PC-3 (cell line): Measurements from ENCODE around the gene CNIH2. TPM values are rescaled to one million over a fixed set of nuclear protein-coding genes. Genes with fewer than 3 reads are reported as not detected.

Source experiments
- ATAC-seq: fragments of 200-7000 bp; cut with Tn5 transposase; 2 replicates; pipeline ENCODE4 v1.9.1; 2020; ENCODE audit warnings: mild to moderate bottlenecking, moderate library complexity
- BruUV-seq: library from RNA; stranded (reverse); fragments of 400-500 nt; replicated peaks from 2 replicates; lab custom pipeline; 2021; lab: Mats Ljungman, UMichigan
- CTCF ChIA-PET: fragments of 300-600 bp; sonication (Branson Sonifier 250); formaldehyde crosslinking; loops from one replicate; lab custom pipeline; 2022; ENCODE audit warnings: antibody characterized with exemption; lab: Charles Lee
- POLR2A ChIA-PET: fragments of 300-600 bp; sonication (Branson Sonifier 250); formaldehyde crosslinking; loops from one replicate; lab custom pipeline; 2022; ENCODE audit warnings: antibody characterized with exemption; ENCODE audit not compliant: unreplicated experiment; lab: Charles Lee
- DNase-seq: peaks from one replicate; pipeline ENCODE4 v3.0.0-alpha.2; 2015
- H2AFZ ChIP-seq: fragments of 300-600 bp; sonication (generic); 2 replicates; pipeline ENCODE4 v1.6.0; 2016; ENCODE audit warnings: antibody characterized with exemption, low read length
- H3F3A ChIP-seq: fragments of 300-600 bp; sonication (generic); one replicate; pipeline ENCODE4 v1.6.0; 2017; ENCODE audit warnings: antibody characterized with exemption, low read length, control low read depth, mild to moderate bottlenecking; ENCODE audit not compliant: unreplicated experiment
- H3K27ac ChIP-seq: fragments of 300-600 bp; sonication (generic); 2 replicates; pipeline ENCODE4 v1.5.1; 2016; ENCODE audit warnings: mild to moderate bottlenecking, low read length
- H3K27me3 ChIP-seq: fragments of 300-600 bp; sonication (generic); 2 replicates; pipeline ENCODE4 v1.6.1; 2016; ENCODE audit warnings: low read length, mixed read lengths
- H3K36me3 ChIP-seq: fragments of 300-600 bp; sonication (generic); 2 replicates; pipeline ENCODE4 v1.6.1; 2016; ENCODE audit warnings: low read depth, mixed run types, low read length, mixed read lengths
- H3K4me1 ChIP-seq: fragments of 300-600 bp; sonication (generic); 2 replicates; pipeline ENCODE4 v1.5.1; 2016; ENCODE audit warnings: low read length; ENCODE audit not compliant: insufficient read depth
- H3K4me2 ChIP-seq: fragments of 300-600 bp; sonication (generic); 2 replicates; pipeline ENCODE4 v1.6.0; 2016; ENCODE audit warnings: low read length
- H3K4me3 ChIP-seq: fragments of 300-600 bp; sonication (generic); 2 replicates; pipeline ENCODE4 v1.5.1; 2016; ENCODE audit warnings: mild to moderate bottlenecking, low read length, mixed read lengths
- H3K79me2 ChIP-seq: fragments of 300-600 bp; sonication (generic); 2 replicates; pipeline ENCODE4 v1.6.1; 2017; ENCODE audit warnings: low read length, mixed read lengths
- H3K9ac ChIP-seq: fragments of 300-600 bp; sonication (generic); 2 replicates; pipeline ENCODE4 v1.6.0; 2016; ENCODE audit warnings: mild to moderate bottlenecking, low read length
- H3K9me2 ChIP-seq: fragments of 300-600 bp; sonication (generic); replicated peaks from 2 replicates; pipeline ENCODE4 v1.6.1; 2016; ENCODE audit warnings: mixed run types, low read length, mixed read lengths
- H3K9me3 ChIP-seq: fragments of 300-600 bp; sonication (generic); 2 replicates; pipeline ENCODE4 v1.6.1; 2016; ENCODE audit warnings: low read length, mixed read lengths
- H4K20me1 ChIP-seq: fragments of 300-600 bp; sonication (generic); 2 replicates; pipeline ENCODE4 v1.6.1; 2016; ENCODE audit warnings: low read length, mixed read lengths
- EZH2 ChIP-seq: fragments of 300-600 bp; sonication (generic); IDR thresholded peaks from one replicate; pipeline ENCODE4 v1.6.1; 2017; ENCODE audit warnings: antibody characterized with exemption, mild to moderate bottlenecking, low read length; ENCODE audit not compliant: unreplicated experiment
- EZH2phosphoT487 ChIP-seq: fragments of 300-600 bp; sonication (generic); IDR thresholded peaks from 2 replicates; pipeline ENCODE4 v1.6.1; 2018; ENCODE audit warnings: mild to moderate bottlenecking, antibody characterized with exemption, low read length, borderline replicate concordance
- intact Hi-C: fragments of 100-400 bp; cut with micrococcal nuclease; formaldehyde crosslinking; loops from 2 replicates; pipeline ENCODE4 v1.9.0; 2023
- total RNA-seq: library from RNA; depleted of rRNA; stranded (reverse); fragments of >200 nt; gene quantifications from 2 replicates; pipeline ENCODE4 v1.2.3, GENCODE V29; 2014
- TF ChIP-seq, protein P1 (sequence below): fragments of 300-600 bp; sonication (generic); conservative IDR thresholded peaks from 2 replicates; pipeline ENCODE4 v1.5.1; 2017; ENCODE audit warnings: antibody characterized with exemption, low read depth, mild to moderate bottlenecking, low read length

Gene CNIH2
- total RNA-seq, 1 experiment from 2014 or later, result 2.2 TPM

DNA sequence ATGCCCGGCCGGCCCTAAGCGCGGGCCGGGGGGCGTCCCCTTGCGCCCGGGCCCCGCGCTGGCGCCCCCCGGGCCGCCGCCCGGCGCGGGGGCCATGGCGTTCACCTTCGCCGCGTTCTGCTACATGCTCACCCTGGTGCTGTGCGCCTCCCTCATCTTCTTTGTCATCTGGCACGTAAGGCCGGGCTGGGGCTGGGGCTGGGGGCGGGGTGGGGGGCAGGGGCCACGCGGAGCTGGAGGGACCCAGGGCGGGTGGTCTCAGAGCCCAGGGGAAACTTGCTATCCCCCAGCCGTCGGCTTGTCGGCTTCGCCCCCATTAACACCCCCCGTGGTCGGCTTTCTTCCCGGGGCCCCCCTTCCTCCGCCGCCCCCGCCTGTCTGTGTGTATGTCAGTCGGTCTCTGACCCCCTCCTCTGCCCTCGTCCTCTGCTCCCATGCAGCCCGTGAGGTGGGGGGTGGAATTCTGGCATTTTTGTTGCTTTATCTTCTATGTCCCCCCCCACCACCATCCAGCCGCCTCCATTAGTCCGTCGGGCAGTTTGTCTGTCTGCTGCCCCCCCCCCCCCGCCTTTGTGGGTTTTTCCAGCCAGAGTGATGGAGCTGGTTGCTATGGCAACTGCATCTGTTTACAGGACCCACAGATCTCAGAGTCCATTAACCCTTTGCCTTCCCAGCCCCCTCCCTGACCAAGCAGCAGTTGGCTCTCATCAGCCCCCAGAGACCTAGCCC, 552 bp downstream of the CNIH2 start:
- Histone ChIP-seq H4K20me1 (no peaks in the 10 kb centered on the region), H3K9ac (no peak overlapping the region), H3K79me2 (no peaks in the 10 kb centered on the region), H3K4me2 (no peak overlapping the region), H3K4me3 (no peak overlapping the region), H3F3A (no peaks in the 10 kb centered on the region), H3K9me2 (no peaks in the 10 kb centered on the region), H2AFZ (no peak overlapping the region), H3K9me3 (no peaks in the 10 kb centered on the region), H3K27me3 (no peaks in the 10 kb centered on the region), H3K27ac (no peak overlapping the region), H3K4me1 (peaks cover 9% of the 10 kb centered on the region; the same call in 1 of the 2 replicates), H3K36me3 (peaks cover 19% of the 10 kb centered on the region; the same call in 1 of the 2 replicates)
- POLR2A ChIA-PET, result interaction anchor here (0.6 kb wide), 1 partner anchor 10 kb away, joined by 13 read pairs; no protein-coding TSS in a partner anchor
- no peak for TF ChIP-seq EZH2
- TF ChIP-seq, protein P1, sequence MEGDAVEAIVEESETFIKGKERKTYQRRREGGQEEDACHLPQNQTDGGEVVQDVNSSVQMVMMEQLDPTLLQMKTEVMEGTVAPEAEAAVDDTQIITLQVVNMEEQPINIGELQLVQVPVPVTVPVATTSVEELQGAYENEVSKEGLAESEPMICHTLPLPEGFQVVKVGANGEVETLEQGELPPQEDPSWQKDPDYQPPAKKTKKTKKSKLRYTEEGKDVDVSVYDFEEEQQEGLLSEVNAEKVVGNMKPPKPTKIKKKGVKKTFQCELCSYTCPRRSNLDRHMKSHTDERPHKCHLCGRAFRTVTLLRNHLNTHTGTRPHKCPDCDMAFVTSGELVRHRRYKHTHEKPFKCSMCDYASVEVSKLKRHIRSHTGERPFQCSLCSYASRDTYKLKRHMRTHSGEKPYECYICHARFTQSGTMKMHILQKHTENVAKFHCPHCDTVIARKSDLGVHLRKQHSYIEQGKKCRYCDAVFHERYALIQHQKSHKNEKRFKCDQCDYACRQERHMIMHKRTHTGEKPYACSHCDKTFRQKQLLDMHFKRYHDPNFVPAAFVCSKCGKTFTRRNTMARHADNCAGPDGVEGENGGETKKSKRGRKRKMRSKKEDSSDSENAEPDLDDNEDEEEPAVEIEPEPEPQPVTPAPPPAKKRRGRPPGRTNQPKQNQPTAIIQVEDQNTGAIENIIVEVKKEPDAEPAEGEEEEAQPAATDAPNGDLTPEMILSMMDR, result no peak
- no peak for TF ChIP-seq EZH2phosphoT487
- no TSS peak for BruUV-seq
- ATAC-seq (no peak; the same call in 1 of the 2 replicates), DNase-seq (peak; percentile 18)
- intact Hi-C loops, result no loop called here
- CTCF ChIA-PET, result no interaction called here

DNA sequence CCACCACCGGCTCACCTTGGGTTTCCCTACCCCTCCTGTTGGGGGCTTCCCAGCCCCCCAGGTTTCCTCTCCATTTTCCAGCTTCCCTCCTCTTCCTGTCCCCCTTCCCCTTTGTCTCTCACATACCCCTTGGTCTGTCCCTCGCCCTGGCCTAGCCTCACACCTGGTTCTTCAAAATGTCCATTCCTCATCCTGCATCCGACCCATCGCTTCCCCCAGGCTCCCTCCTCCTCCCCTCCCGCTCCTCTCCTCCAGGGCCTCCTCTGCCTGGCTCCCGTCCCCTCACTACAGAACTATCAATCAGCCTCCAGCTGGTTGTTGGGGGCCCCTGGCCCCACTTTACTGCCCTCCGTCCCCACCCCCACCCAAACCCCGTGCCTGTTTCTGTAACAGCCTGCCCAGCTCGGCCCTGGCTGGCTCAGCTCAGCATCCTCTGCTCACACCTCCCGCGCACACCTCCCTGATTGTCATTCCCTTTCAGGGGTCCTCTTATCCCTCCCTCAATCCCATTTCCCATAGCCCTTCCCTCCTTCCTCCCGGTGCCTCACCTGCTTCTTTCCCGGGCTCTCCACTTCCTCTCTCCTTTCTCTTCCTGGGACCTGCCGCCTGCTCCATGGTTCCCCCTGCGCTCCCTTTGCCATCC, 1.2 kb downstream of the CNIH2 start:
- H3K4me2 ChIP-seq, result no peak overlapping the region
- H3K9me3 ChIP-seq, result no peaks in the 10 kb centered on the region
- H2AFZ ChIP-seq, result no peak overlapping the region
- peaks cover 14% of the 10 kb centered on the region; the same call in 1 of the 2 replicates for H3K36me3 ChIP-seq
- H3K9me2 ChIP-seq, result no peaks in the 10 kb centered on the region
- no peaks in the 10 kb centered on the region for H3F3A ChIP-seq
- H4K20me1 ChIP-seq, result no peaks in the 10 kb centered on the region
- POLR2A ChIA-PET, result interaction anchor here (0.6 kb wide), 1 partner anchor 9 kb away, joined by 13 read pairs; no protein-coding TSS in a partner anchor
- no peak for DNase-seq
- no peaks in the 10 kb centered on the region for H3K27me3 ChIP-seq
- H3K4me3 ChIP-seq, result no peak overlapping the region
- CTCF ChIA-PET, result no interaction called here
- BruUV-seq, result no TSS peak
- H3K9ac ChIP-seq, result no peak overlapping the region
- no peak for ATAC-seq
- H3K79me2 ChIP-seq, result no peaks in the 10 kb centered on the region
- peaks cover 9% of the 10 kb centered on the region; the same call in 1 of the 2 replicates for H3K4me1 ChIP-seq
- TF ChIP-seq EZH2phosphoT487 (no peak), EZH2 (no peak)
- TF ChIP-seq, protein P1, result no peak
- intact Hi-C loops, result no loop called here
- H3K27ac ChIP-seq, result no peak overlapping the region
